Measurements from ENCODE around the gene LCE1D. TPM values are rescaled to one million over a fixed set of nuclear protein-coding genes. Genes with fewer than 3 reads are reported as not detected.

The LCE1D gene
- total RNA-seq, 1 donor from 2014 or later, result not detected

GRCh38 chr1:152753586-152753985 is 42.9 kb upstream of the LCE1D start:
- Mint-ChIP-seq H3K9me3 (peaks cover 24% of the 10 kb centered on the region), H3K4me1 (no peaks in the 10 kb centered on the region), H3K27me3 (ENCODE audit: insufficient read depth, low read depth) (peaks cover 2% of the 10 kb centered on the region), H3K36me3 (no peaks in the 10 kb centered on the region), H3K27ac (no peak overlapping the region), H3K4me3 (no peak overlapping the region)
- Histone ChIP-seq H3K4me1 (no peaks in the 10 kb centered on the region), H3K79me2 (ENCODE audit: low read depth) (no peaks in the 10 kb centered on the region), H4K20me1 (ENCODE audit: low read depth) (no peaks in the 10 kb centered on the region), H3K4me2 (no peak overlapping the region), H3K27me3 (no peaks in the 10 kb centered on the region), H2AFZ (replicated peaks) (no peak overlapping the region), H3K27ac (no peak overlapping the region), H3F3A (ENCODE audit: low read depth) (no peaks in the 10 kb centered on the region), H3K9ac (no peak overlapping the region), H3K4me3 (no peak overlapping the region), H3K36me3 (no peaks in the 10 kb centered on the region), H3K9me3 (ENCODE audit: low read depth) (peaks cover 30% of the 10 kb centered on the region)
- DNase-seq (ENCODE audit: low spot score), result no peak
- TF ChIP-seq EZH2phosphoT487 (IDR thresholded peaks at IDR 0.05) (no peak), CTCF (IDR thresholded peaks at IDR 0.05) (no peak), EZH2 (IDR thresholded peaks at IDR 0.05) (no peak)

- H3K4me3 ChIP-seq, result no peak overlapping the region
- H3K27ac ChIP-seq, result no peak overlapping the region
- H3K79me2 ChIP-seq (ENCODE audit: low read depth), result no peaks in the 10 kb centered on the region
- no peaks in the 10 kb centered on the region for H3K36me3 Mint-ChIP-seq
- TF ChIP-seq EZH2 (IDR thresholded peaks at IDR 0.05) (no peak), EZH2phosphoT487 (IDR thresholded peaks at IDR 0.05) (no peak), CTCF (IDR thresholded peaks at IDR 0.05) (no peak)
- H2AFZ ChIP-seq (replicated peaks), result no peak overlapping the region
- H3K36me3 ChIP-seq, result no peaks in the 10 kb centered on the region
- H3K4me2 ChIP-seq, result no peak overlapping the region
- no peaks in the 10 kb centered on the region for H4K20me1 ChIP-seq (ENCODE audit: low read depth)
- H3F3A ChIP-seq (ENCODE audit: low read depth), result no peaks in the 10 kb centered on the region
- H3K9me3 ChIP-seq (ENCODE audit: low read depth), result peaks cover 20% of the 10 kb centered on the region
- peaks cover 40% of the 10 kb centered on the region for H3K9me3 Mint-ChIP-seq
- no peaks in the 10 kb centered on the region for H3K27me3 ChIP-seq
- DNase-seq (ENCODE audit: low spot score), result no peak
- no peak overlapping the region for H3K4me3 Mint-ChIP-seq
- H3K9ac ChIP-seq, result no peak overlapping the region
- no peak overlapping the region for H3K27ac Mint-ChIP-seq
- H3K27me3 Mint-ChIP-seq (ENCODE audit: insufficient read depth, low read depth), result peaks cover 6% of the 10 kb centered on the region
- no peaks in the 10 kb centered on the region for H3K4me1 Mint-ChIP-seq
- H3K4me1 ChIP-seq, result no peaks in the 10 kb centered on the region
Measured at GRCh38 chr1:152756872-152757271, 39.6 kb upstream of the LCE1D start.

GRCh38 chr1:152757747-152758146 is 38.8 kb upstream of the LCE1D start, which contains the start of gene KPRP:
TSS of gene KPRP (plus strand) at chr1:152758025. CDS start at chr1:152759589, 1,564 bp downstream.
- H3K27me3 ChIP-seq, result no peaks in the 10 kb centered on the region
- peaks cover 47% of the 10 kb centered on the region for H3K9me3 Mint-ChIP-seq
- H3K4me1 Mint-ChIP-seq, result no peaks in the 10 kb centered on the region
- no peak within 1 kb of the TSS for H3K4me3 ChIP-seq
- DNase-seq (ENCODE audit: low spot score), result no peak
- no peaks in the 10 kb centered on the region for H3K36me3 Mint-ChIP-seq
- no peak within 1 kb of the TSS for H2AFZ ChIP-seq (replicated peaks)
- H3K36me3 ChIP-seq, result no peaks in the 10 kb centered on the region
- H3K9me3 ChIP-seq (ENCODE audit: low read depth), result peaks cover 25% of the 10 kb centered on the region
- no peaks in the 10 kb centered on the region for H3F3A ChIP-seq (ENCODE audit: low read depth)
- H3K79me2 ChIP-seq (ENCODE audit: low read depth), result no peaks in the 10 kb centered on the region
- no peak within 1 kb of the TSS for H3K27ac Mint-ChIP-seq
- H3K9ac ChIP-seq, result no peak within 1 kb of the TSS
- H4K20me1 ChIP-seq (ENCODE audit: low read depth), result no peaks in the 10 kb centered on the region
- H3K4me2 ChIP-seq, result no peak within 1 kb of the TSS
- H3K27ac ChIP-seq, result no peak within 1 kb of the TSS
- TF ChIP-seq CTCF (IDR thresholded peaks at IDR 0.05) (no peak), EZH2phosphoT487 (IDR thresholded peaks at IDR 0.05) (no peak), EZH2 (IDR thresholded peaks at IDR 0.05) (no peak)
- no peaks in the 10 kb centered on the region for H3K4me1 ChIP-seq
- H3K27me3 Mint-ChIP-seq (ENCODE audit: insufficient read depth, low read depth), result peaks cover 9% of the 10 kb centered on the region
- no peak within 1 kb of the TSS for H3K4me3 Mint-ChIP-seq

Data from neural progenitor cell (in vitro differentiated cells).